ENCODE measurements around the gene LGALS3BP.

DNA sequence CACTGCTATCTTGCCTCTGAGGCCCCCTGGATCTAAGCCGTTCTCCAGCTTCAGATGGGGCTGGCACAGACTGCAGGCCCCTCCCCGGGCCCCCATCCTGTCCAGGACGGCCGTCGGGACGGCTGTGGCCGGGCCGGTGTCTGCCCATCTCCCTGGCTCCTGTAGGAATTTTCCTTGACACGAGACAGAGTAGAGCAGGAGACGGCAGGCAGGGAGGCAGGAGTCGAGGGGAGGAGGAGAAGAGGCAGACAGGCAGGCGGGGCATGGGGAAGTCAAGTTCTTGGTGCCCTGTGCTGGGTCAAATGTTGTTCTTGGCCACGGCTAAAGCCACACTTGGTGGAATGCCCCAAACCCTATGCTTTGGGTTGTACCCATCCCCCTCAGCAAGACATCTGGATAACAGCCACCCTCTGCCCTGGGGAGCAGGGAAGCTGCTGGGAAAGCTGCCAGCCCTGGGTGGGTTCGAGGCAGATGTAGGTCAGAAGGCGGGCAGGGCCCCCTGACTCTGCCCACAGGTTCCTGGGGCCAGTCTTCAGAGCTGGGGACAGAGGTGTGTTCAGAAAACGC is 48.3 kb upstream of the LGALS3BP start:
- TF ChIP-seq, protein P1, sequence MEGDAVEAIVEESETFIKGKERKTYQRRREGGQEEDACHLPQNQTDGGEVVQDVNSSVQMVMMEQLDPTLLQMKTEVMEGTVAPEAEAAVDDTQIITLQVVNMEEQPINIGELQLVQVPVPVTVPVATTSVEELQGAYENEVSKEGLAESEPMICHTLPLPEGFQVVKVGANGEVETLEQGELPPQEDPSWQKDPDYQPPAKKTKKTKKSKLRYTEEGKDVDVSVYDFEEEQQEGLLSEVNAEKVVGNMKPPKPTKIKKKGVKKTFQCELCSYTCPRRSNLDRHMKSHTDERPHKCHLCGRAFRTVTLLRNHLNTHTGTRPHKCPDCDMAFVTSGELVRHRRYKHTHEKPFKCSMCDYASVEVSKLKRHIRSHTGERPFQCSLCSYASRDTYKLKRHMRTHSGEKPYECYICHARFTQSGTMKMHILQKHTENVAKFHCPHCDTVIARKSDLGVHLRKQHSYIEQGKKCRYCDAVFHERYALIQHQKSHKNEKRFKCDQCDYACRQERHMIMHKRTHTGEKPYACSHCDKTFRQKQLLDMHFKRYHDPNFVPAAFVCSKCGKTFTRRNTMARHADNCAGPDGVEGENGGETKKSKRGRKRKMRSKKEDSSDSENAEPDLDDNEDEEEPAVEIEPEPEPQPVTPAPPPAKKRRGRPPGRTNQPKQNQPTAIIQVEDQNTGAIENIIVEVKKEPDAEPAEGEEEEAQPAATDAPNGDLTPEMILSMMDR (conservative IDR thresholded peaks at IDR 0.05; ENCODE audit: low read depth in 2 of 2), result no peak
- no peak for TF ChIP-seq POLR2AphosphoS5 (IDR thresholded peaks at IDR 0.05; ENCODE audit: low read depth)
- no peak for TF ChIP-seq EZH2 (IDR thresholded peaks at IDR 0.05; ENCODE audit: low read depth, unreplicated experiment)
- TF ChIP-seq, protein P2, sequence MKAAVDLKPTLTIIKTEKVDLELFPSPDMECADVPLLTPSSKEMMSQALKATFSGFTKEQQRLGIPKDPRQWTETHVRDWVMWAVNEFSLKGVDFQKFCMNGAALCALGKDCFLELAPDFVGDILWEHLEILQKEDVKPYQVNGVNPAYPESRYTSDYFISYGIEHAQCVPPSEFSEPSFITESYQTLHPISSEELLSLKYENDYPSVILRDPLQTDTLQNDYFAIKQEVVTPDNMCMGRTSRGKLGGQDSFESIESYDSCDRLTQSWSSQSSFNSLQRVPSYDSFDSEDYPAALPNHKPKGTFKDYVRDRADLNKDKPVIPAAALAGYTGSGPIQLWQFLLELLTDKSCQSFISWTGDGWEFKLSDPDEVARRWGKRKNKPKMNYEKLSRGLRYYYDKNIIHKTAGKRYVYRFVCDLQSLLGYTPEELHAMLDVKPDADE (IDR thresholded peaks at IDR 0.05), result no peak
- TF ChIP-seq ZNF331 (CRISPR knock-in tag; IDR thresholded peaks at IDR 0.05; ENCODE audit: low read depth), result no peak
- TF ChIP-seq, protein P3, sequence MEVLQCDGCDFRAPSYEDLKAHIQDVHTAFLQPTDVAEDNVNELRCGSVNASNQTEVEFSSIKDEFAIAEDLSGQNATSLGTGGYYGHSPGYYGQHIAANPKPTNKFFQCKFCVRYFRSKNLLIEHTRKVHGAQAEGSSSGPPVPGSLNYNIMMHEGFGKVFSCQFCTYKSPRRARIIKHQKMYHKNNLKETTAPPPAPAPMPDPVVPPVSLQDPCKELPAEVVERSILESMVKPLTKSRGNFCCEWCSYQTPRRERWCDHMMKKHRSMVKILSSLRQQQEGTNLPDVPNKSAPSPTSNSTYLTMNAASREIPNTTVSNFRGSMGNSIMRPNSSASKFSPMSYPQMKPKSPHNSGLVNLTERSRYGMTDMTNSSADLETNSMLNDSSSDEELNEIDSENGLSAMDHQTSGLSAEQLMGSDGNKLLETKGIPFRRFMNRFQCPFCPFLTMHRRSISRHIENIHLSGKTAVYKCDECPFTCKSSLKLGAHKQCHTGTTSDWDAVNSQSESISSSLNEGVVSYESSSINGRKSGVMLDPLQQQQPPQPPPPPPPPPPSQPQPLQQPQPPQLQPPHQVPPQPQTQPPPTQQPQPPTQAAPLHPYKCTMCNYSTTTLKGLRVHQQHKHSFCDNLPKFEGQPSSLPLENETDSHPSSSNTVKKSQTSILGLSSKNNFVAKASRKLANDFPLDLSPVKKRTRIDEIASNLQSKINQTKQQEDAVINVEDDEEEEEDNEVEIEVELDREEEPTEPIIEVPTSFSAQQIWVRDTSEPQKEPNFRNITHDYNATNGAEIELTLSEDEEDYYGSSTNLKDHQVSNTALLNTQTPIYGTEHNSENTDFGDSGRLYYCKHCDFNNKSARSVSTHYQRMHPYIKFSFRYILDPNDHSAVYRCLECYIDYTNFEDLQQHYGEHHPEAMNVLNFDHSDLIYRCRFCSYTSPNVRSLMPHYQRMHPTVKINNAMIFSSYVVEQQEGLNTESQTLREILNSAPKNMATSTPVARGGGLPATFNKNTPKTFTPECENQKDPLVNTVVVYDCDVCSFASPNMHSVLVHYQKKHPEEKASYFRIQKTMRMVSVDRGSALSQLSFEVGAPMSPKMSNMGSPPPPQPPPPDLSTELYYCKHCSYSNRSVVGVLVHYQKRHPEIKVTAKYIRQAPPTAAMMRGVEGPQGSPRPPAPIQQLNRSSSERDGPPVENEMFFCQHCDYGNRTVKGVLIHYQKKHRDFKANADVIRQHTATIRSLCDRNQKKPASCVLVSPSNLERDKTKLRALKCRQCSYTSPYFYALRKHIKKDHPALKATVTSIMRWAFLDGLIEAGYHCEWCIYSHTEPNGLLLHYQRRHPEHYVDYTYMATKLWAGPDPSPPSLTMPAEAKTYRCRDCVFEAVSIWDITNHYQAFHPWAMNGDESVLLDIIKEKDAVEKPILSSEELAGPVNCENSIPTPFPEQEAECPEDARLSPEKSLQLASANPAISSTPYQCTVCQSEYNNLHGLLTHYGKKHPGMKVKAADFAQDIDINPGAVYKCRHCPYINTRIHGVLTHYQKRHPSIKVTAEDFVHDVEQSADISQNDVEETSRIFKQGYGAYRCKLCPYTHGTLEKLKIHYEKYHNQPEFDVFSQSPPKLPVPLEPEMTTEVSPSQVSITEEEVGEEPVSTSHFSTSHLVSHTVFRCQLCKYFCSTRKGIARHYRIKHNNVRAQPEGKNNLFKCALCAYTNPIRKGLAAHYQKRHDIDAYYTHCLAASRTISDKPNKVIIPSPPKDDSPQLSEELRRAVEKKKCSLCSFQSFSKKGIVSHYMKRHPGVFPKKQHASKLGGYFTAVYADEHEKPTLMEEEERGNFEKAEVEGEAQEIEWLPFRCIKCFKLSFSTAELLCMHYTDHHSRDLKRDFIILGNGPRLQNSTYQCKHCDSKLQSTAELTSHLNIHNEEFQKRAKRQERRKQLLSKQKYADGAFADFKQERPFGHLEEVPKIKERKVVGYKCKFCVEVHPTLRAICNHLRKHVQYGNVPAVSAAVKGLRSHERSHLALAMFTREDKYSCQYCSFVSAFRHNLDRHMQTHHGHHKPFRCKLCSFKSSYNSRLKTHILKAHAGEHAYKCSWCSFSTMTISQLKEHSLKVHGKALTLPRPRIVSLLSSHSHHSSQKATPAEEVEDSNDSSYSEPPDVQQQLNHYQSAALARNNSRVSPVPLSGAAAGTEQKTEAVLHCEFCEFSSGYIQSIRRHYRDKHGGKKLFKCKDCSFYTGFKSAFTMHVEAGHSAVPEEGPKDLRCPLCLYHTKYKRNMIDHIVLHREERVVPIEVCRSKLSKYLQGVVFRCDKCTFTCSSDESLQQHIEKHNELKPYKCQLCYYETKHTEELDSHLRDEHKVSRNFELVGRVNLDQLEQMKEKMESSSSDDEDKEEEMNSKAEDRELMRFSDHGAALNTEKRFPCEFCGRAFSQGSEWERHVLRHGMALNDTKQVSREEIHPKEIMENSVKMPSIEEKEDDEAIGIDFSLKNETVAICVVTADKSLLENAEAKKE (CRISPR knock-in tag; IDR thresholded peaks at IDR 0.05), result no peak

Data from GM23338 (cell line).